IMR-90 (cell line): ENCODE results near the gene ICAM5. TPM values are rescaled to one million over a fixed set of nuclear protein-coding genes. Genes with fewer than 3 reads are reported as not detected.

ENCODE experiments used
- ATAC-seq: fragments of 200-7000 bp; cut with Tn5 transposase; 2 replicates; pipeline ENCODE4 v1.9.1; 2020; ENCODE audit warnings: low read depth, mild to moderate bottlenecking, moderate library complexity
- BruUV-seq: library from RNA; stranded (reverse); fragments of 400-500 nt; replicated peaks from 2 replicates; lab custom pipeline; 2021; lab: Mats Ljungman, UMichigan
- CTCF ChIA-PET: fragments of 300-600 bp; formaldehyde crosslinking; extraction: SDS; loops from one replicate; lab custom pipeline; 2021; ENCODE audit warnings: antibody characterized with exemption; lab: Yijun Ruan, JAX
- POLR2A ChIA-PET: fragments of 300-600 bp; sonication (Branson Sonifier 250); formaldehyde crosslinking; loops from one replicate; lab custom pipeline; 2022; ENCODE audit warnings: antibody characterized with exemption; ENCODE audit not compliant: unreplicated experiment; lab: Charles Lee
- DNase-seq: peaks from one replicate; pipeline ENCODE4 v3.0.0; 2013
- H2AFZ ChIP-seq: replicated peaks from 2 replicates; pipeline ENCODE3; 2013; ENCODE audit warnings: low read length, mild to moderate bottlenecking; ENCODE audit not compliant: poor library complexity
- H2AK5ac ChIP-seq: 2 replicates; pipeline ENCODE4 v1.6.1; 2013; ENCODE audit warnings: low read depth, low read length, inconsistent platforms
- H2AK9ac ChIP-seq: replicated peaks from 2 replicates; pipeline ENCODE3; 2013; ENCODE audit warnings: mild to moderate bottlenecking, low read depth, low read length, moderate library complexity; ENCODE audit not compliant: poor library complexity
- H2BK120ac ChIP-seq: 2 replicates; pipeline ENCODE4 v1.6.1; 2013; ENCODE audit warnings: low read depth, low read length, inconsistent platforms
- H2BK15ac ChIP-seq: 3 replicates; pipeline ENCODE4 v1.6.1; 2013; ENCODE audit warnings: low read depth, low read length, inconsistent platforms
- H2BK20ac ChIP-seq: 2 replicates; pipeline ENCODE4 v1.6.1; 2013; ENCODE audit warnings: low read depth, mild to moderate bottlenecking, inconsistent platforms, low read length, moderate library complexity
- H2BK5ac ChIP-seq: 2 replicates; pipeline ENCODE4 v1.6.1; 2013; ENCODE audit warnings: mild to moderate bottlenecking, low read depth, low read length, inconsistent platforms; ENCODE audit not compliant: poor library complexity, severe bottlenecking
- H3K14ac ChIP-seq: replicated peaks from 2 replicates; pipeline ENCODE4 v1.6.1; 2013; ENCODE audit warnings: low read depth, low read length, inconsistent platforms
- H3K18ac ChIP-seq: 2 replicates; pipeline ENCODE4 v1.6.1; 2013; ENCODE audit warnings: low read depth, low read length, control low read depth
- H3K23ac ChIP-seq: 2 replicates; pipeline ENCODE4 v1.6.1; 2013; ENCODE audit warnings: low read depth, low read length, inconsistent platforms
- H3K27ac ChIP-seq: 2 replicates; pipeline ENCODE4 v1.5.1; 2013; ENCODE audit warnings: mild to moderate bottlenecking, control low read depth, low read length; ENCODE audit not compliant: insufficient read depth
- H3K27me3 ChIP-seq: 2 replicates; pipeline ENCODE4 v1.6.1; 2013; ENCODE audit warnings: low read length; ENCODE audit not compliant: control insufficient read depth, insufficient read depth
- H3K36me3 ChIP-seq: 2 replicates; pipeline ENCODE4 v1.6.1; 2013; ENCODE audit warnings: low read length, mixed read lengths; ENCODE audit not compliant: control insufficient read depth, insufficient read depth
- H3K4ac ChIP-seq: 2 replicates; pipeline ENCODE4 v1.6.1; 2013; ENCODE audit warnings: low read depth, low read length, inconsistent platforms
- H3K4me1 ChIP-seq: 2 replicates; pipeline ENCODE4 v1.6.1; 2013; ENCODE audit warnings: low read length, mixed read lengths; ENCODE audit not compliant: control insufficient read depth, insufficient read depth
- H3K4me2 ChIP-seq: 2 replicates; pipeline ENCODE4 v1.6.1; 2013; ENCODE audit warnings: low read depth, mild to moderate bottlenecking, control low read depth, low read length, moderate library complexity
- H3K4me3 ChIP-seq: 2 replicates; pipeline ENCODE4 v1.5.1; 2013; ENCODE audit warnings: low read depth, mild to moderate bottlenecking, control low read depth, low read length, moderate library complexity; ENCODE audit not compliant: insufficient read depth
- H3K56ac ChIP-seq: 2 replicates; pipeline ENCODE4 v1.6.1; 2013; ENCODE audit warnings: low read length, inconsistent platforms; ENCODE audit not compliant: insufficient read depth; ENCODE audit errors: extremely low read depth
- H3K79me1 ChIP-seq, 2 experiments: 2 replicates each; pipeline ENCODE4 v1.6.1; 2013; ENCODE audit warnings: low read length in 2 of 2, inconsistent platforms in 1 of 2, low read depth in 1 of 2
- H3K9ac ChIP-seq: 2 replicates; pipeline ENCODE4 v1.6.1; 2013; ENCODE audit warnings: low read depth, low read length, control low read depth
- H3K9me1 ChIP-seq: 2 replicates; pipeline ENCODE4 v1.6.1; 2013; ENCODE audit warnings: low read length, inconsistent platforms; ENCODE audit not compliant: insufficient read depth
- H3K9me3 ChIP-seq: 2 replicates; pipeline ENCODE4 v1.6.1; 2013; ENCODE audit warnings: low read length; ENCODE audit not compliant: control insufficient read depth, insufficient read depth
- H4K20me1 ChIP-seq: 2 replicates; pipeline ENCODE4 v1.6.1; 2013; ENCODE audit warnings: low read length, inconsistent platforms; ENCODE audit not compliant: insufficient read depth
- H4K5ac ChIP-seq: 2 replicates; pipeline ENCODE4 v1.6.1; 2013; ENCODE audit warnings: mild to moderate bottlenecking, low read depth, low read length, control low read depth
- H4K8ac ChIP-seq, 2 experiments: 2 replicates each; pipeline ENCODE4 v1.6.1; 2013; ENCODE audit warnings: low read depth in 2 of 2, low read length in 2 of 2, control low read depth in 1 of 2, inconsistent platforms in 1 of 2
- H4K91ac ChIP-seq: 2 replicates; pipeline ENCODE4 v1.6.1; 2013; ENCODE audit warnings: low read depth, low read length, inconsistent platforms; ENCODE audit not compliant: insufficient read depth
- NFE2L2 ChIP-seq: fragments of 150-350 bp; IDR thresholded peaks from 2 replicates; pipeline ENCODE4 v1.6.1; 2016; ENCODE audit warnings: low read depth, mild to moderate bottlenecking, low read length
- USF2 ChIP-seq: fragments of 150-350 bp; IDR thresholded peaks from 2 replicates; pipeline ENCODE4 v1.6.1; 2017; ENCODE audit warnings: mild to moderate bottlenecking, antibody characterized with exemption, low read length, low read depth
- WGBS, 2 experiments: methylation state at CpG; one replicate each; pipeline versions ENCODE4 v1.1.5 to v1.1.7; 2013; ENCODE audit warnings: missing lambda C conversion rate in 2 of 2; ENCODE audit not compliant: insufficient read length in 1 of 2; ENCODE audit errors: extremely low coverage in 2 of 2; 5-methylcytosine and 5-hydroxymethylcytosine counted together
- dilution Hi-C: fragments of 300-500 bp; cut with HindIII; formaldehyde crosslinking; loops from one replicate; pipeline ENCODE4 v1.14.3; 2018; ENCODE audit warnings: low sequenced_read_pairs; ENCODE audit not compliant: unreplicated experiment
- in situ Hi-C: fragments of 300-500 bp; cut with MboI; formaldehyde crosslinking; loops from 3 replicates; pipeline ENCODE4 v1.14.3; 2019; ENCODE audit warnings: low sequenced_read_pairs, inconsistent platforms, mixed read lengths
- intact Hi-C: fragments of 100-400 bp; cut with micrococcal nuclease; formaldehyde crosslinking; loops from 2 replicates; pipeline ENCODE4 v1.10.0; 2022
- polyA plus RNA-seq, 3 experiments: library from polyadenylated mRNA; depleted of rRNA; stranded (reverse); fragments of >200 nt; gene quantifications; 2 replicates each; pipeline ENCODE4 v1.2.3, GENCODE V29; 2012; ENCODE audit warnings: low replicate concordance in 1 of 3
- total RNA-seq: library from RNA; depleted of rRNA; stranded (reverse); fragments of >200 nt; gene quantifications from 2 replicates; pipeline ENCODE4 v1.2.3, GENCODE V29; 2012

The ICAM5 gene
- total and polyA plus RNA-seq, 2 of the 4 experiments (the other 2 are of a cell fraction): 3.0 to 23.9 TPM

- H4K5ac ChIP-seq: no peak overlapping the region
- H2BK20ac ChIP-seq: no peak overlapping the region
- no peak overlapping the region for H2BK15ac ChIP-seq
- ATAC-seq (no peak), DNase-seq (no peak)
- H3K4me2 ChIP-seq: no peak overlapping the region
- no peaks in the 10 kb centered on the region for H3K27me3 ChIP-seq
- H3K36me3 ChIP-seq: peaks cover 66% of the 10 kb centered on the region
- no TSS peak for BruUV-seq
- H3K18ac ChIP-seq: no peak overlapping the region
- no peak overlapping the region for H3K4ac ChIP-seq
- H3K9me1 ChIP-seq: no peaks in the 10 kb centered on the region
- H4K91ac ChIP-seq: no peak overlapping the region
- no peak overlapping the region for H3K14ac ChIP-seq
- no peak overlapping the region for H3K4me3 ChIP-seq
- H2BK5ac ChIP-seq: no peak overlapping the region
- no peak overlapping the region for H2AK5ac ChIP-seq
- H2AK9ac ChIP-seq: no peak overlapping the region
- H3K9me3 ChIP-seq: no peaks in the 10 kb centered on the region
- no peak overlapping the region for H3K23ac ChIP-seq
- ChIA-PET CTCF (no interaction called here), POLR2A (interaction anchor here (0.6 kb wide), 1 partner anchor 1765 kb away, joined by 20 read pairs; no protein-coding TSS in a partner anchor)
- peaks cover 9% of the 10 kb centered on the region; the same call in 1 of the 2 replicates for H4K20me1 ChIP-seq
- H3K79me1 ChIP-seq: peaks cover 8 to 10% of the 10 kb centered on the region in 2 experiments; a peak in 3 of 4 replicates
- in situ Hi-C loops (no loop called here), intact Hi-C loops (no loop called here), dilution Hi-C loops (no loop called here)
- no peak overlapping the region for H4K8ac ChIP-seq
- H3K56ac ChIP-seq: no peak overlapping the region
- TF ChIP-seq NFE2L2: no peak
- TF ChIP-seq USF2: no peak
- H2AFZ ChIP-seq: no peak overlapping the region
- H3K9ac ChIP-seq: no peak overlapping the region
- H3K27ac ChIP-seq: no peak overlapping the region
- H3K4me1 ChIP-seq: no peaks in the 10 kb centered on the region
- 100% methylated on average over 8 of the region's 32 CpGs; no CpG with 5 or more reads in 1 of the 2 experiments for WGBS, 2 experiments
- H2BK120ac ChIP-seq: no peak overlapping the region
These were observed 31.1 kb downstream of the ICAM5 start for GRCh38 chr19:10320602-10321416.
